HG03432 (cell line): ENCODE results near the gene CHST14.
"Not testable (repeated sequence)": the region's sequence is repeated elsewhere in the genome, so short reads cannot be mapped to it uniquely, and the experiment has no call there.

ENCODE experiments used
- ATAC-seq: cut with Tn5 transposase; IDR thresholded peaks from one replicate; pipeline ENCODE4 v1.9.1; 2021; ENCODE audit warnings: mild to moderate bottlenecking, moderate library complexity; ENCODE audit not compliant: unreplicated experiment

The CHST14 gene

DNA sequence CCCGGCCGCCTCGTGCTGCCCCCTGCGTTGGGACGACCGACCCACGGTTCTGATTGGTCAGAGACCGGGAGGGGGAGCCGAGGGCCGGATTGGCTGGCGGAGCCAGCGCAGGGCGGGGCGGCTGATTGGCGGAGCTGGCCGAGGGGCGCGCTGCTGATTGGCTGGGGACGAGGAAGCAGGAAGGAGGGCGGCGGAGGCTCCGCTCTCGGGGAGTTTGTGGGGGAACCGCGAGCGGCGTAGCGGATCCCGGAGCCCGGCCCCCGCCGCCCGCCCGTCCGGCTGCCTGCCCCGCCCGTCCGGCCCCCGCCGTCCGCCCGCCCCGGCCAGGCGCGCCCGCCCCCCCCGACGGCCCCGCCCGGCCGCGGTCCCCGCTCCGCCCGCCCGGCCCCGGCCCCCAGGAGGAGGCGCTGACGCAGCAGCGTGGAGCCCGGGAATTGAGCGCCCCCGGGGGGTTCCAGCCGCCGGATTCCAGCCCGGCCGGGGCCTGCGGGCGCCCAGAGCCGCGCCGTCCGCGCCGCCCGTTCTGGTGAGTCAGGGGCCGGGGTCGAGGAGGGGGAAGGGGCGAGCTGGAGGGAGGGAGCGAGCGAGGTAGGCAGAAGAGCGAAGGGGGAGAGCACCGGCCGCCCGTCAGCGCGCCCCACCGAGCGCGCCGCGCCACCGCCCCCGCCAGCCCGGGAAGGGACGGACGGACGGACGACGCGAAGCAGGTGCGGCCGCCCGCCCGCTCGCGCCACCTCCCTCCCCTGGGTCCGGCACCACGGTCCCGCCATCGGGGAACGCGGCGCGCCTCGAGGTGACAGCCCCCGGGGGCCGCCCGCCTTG is 29.8 kb upstream of the CHST14 start, which contains the start of gene BAHD1:
Gene BAHD1 (plus strand): TSS at position 211 of the 822 bp plus-strand sequence. CDS start 17,512 bp downstream, outside the sequence.
- ATAC-seq, result peak; percentile 88

GRCh38 chr15:40441565-40442531 is 28.9 kb upstream of the CHST14 start:
- ATAC-seq, result no peak

DNA sequence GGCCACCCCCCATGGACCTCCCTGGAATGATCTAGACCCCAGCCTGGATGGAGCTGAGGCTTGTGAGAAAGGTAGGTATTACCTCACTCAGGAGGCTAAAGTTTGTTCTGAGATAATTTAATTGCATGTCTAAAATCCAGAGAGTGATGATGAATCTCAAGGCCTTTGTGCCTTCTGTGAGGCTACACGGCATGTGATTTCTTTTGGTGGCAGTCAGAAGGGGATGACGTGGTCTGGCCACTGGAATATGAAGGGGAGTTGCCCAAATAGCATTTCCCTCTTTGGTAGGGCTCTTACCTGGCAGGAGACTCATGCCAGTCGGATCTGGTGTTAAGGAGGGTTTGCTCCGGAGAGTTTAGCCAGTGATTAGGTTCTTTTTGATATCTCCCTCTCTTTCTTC is 27.5 kb upstream of the CHST14 start:
- ATAC-seq, result no peak

- no peak for ATAC-seq
These were observed 26.9 kb upstream of the CHST14 start for GRCh38 chr15:40443846-40444245.

GRCh38 chr15:40444736-40445135 is 26.0 kb upstream of the CHST14 start:
- ATAC-seq, result no peak

DNA sequence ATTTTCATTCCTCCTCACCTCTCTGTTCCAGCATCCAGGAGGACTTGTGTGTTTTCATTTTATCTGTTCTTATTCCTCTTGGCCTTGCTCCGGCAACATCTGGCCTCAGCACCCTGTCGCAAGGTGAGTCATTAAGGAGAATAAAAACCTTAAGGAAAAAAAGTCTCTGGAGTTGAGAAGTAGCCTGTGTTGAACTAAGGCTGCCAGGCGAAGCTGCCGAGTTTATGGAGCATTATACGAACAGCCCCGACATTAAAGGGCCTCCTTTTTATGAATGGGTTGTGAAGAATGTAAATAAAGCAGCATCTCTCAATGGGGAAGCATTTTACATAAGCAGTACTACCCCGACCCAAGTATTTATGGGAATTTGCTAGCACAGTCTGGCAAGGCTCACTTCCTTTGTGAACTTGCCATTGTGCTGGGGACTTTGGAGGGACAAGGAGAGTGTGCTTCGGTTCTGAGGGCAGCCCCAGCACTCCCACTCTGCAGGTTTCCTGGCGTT is 25.3 kb upstream of the CHST14 start:
- ATAC-seq, result no peak

- no peak for ATAC-seq
These were observed 24.6 kb upstream of the CHST14 start for GRCh38 chr15:40446144-40446543.

GRCh38 chr15:40448354-40448753 is 22.4 kb upstream of the CHST14 start:
- ATAC-seq, result no peak

GRCh38 chr15:40449275-40449674 is 21.5 kb upstream of the CHST14 start:
- ATAC-seq, result no peak

- ATAC-seq, result no peak
These were observed 20.7 kb upstream of the CHST14 start for GRCh38 chr15:40450047-40450446.

DNA sequence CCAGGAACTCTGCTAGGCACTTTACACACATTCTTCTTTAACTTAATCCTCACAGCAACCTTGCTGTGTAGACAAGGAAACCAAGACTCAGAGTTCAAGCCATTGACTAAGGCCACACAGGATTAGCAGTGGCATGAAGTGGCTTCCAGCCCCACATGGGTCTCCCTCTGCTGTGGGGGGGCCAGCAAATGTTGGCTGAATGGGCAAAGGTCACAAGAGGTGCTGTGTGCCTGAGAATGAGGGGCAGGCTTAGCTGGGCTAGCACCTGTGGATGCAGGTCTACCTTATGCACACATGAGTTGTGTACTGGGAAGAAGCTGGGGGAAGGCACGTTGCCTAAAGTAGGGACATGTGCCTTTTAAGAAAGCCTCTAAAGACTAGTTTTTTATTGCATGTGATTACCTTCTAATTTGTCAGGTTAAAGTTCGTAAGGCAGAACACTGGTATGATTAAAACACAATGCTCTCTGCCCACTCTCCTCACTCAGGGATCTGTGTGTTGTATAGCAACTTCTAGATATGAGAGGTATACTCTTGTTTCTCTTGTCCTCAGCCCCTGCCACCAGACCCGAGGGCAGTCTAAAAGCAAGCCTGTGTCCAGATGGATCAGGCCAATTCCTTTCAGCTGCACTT is 19.1 kb upstream of the CHST14 start:
- no peak for ATAC-seq

GRCh38 chr15:40452296-40453090 is 18.3 kb upstream of the CHST14 start:
- ATAC-seq, result peak; percentile 58

DNA sequence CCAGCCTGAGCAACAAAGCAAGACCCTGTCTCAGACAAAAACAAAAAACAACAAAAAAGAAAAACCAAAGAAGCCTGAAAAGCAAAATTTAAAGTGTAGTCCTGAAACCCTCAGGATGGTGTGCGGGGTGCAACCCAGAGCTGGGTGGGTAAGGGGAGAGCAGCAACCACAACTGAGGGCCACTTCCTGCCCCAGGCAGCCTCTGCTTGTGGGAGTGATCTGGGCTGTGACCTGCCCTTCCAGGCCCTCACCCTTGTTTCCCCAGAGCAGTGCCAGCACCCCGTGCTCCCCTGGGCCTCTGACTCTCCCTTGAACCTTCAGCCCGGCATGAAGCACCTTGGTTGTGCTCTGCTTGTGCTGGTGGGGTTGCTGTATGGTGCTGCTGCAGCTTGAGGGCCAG is 16.8 kb upstream of the CHST14 start:
- ATAC-seq, result not testable (repeated sequence)

DNA sequence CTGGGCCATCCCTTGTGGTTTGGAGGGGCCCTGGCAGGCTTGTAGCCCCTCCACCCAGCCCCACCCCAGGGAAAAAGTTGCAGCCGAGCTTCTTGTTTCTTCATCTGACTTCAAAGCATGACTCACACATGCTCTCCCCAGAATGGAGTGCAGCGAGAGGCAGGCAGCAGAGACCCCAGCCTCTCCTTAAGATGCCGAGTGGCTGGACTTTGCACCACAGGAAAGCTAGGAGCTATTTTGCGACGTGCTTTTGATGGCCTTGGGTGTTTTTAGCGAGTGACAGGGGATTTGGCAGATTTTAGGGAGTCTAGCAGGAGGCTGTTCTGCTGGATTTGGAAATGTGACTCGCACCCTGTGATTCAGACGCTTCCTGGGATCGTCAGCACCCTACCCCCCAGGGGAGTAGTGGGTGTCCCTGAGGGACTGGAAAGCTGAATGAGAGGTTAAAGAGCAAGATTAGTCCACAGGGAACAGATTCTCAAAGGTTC is 15.8 kb upstream of the CHST14 start:
- ATAC-seq, result no peak

- no peak for ATAC-seq
These were observed 14.5 kb upstream of the CHST14 start for GRCh38 chr15:40456299-40456712.

GRCh38 chr15:40456738-40457137 is 14.0 kb upstream of the CHST14 start:
- ATAC-seq, result no peak

DNA sequence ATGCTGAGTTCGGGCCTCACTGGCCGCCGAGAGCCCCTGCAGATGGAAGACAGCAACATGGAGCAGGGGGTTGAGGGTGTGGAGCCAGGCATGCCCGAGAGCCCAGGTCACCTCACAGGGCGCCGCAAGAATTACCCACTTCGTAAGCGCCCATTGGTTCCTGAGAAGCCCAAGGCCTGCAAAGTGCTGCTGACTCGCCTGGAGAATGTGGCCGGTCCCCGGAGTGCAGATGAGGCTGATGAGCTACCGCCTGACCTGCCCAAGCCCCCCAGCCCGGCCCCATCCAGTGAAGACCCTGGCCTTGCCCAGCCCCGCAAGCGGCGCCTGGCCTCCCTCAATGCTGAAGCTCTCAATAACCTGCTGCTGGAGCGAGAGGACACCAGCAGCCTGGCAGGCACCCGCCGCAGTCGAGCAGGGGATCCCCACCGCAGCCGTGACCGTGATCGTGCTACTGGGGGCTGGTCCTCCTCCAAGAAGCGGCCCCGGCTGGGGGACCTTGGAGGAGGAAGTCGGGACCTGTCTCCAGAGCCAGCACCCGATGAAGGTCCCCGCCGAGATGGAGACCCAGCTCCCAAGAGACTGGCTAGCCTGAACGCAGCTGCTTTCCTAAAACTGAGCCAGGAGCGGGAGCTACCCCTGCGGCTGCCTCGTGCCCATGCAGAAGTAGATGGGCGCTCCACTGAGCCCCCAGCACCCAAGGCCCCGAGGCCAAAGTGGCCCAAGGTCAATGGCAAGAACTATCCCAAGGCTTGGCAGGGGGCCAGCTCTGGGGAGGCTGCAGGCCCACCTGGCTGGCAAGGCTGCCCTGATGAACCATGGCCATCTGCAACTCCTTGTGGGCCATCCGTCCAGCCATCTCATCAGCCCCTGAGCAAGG is 12.1 kb upstream of the CHST14 start:
- no peak for ATAC-seq

DNA sequence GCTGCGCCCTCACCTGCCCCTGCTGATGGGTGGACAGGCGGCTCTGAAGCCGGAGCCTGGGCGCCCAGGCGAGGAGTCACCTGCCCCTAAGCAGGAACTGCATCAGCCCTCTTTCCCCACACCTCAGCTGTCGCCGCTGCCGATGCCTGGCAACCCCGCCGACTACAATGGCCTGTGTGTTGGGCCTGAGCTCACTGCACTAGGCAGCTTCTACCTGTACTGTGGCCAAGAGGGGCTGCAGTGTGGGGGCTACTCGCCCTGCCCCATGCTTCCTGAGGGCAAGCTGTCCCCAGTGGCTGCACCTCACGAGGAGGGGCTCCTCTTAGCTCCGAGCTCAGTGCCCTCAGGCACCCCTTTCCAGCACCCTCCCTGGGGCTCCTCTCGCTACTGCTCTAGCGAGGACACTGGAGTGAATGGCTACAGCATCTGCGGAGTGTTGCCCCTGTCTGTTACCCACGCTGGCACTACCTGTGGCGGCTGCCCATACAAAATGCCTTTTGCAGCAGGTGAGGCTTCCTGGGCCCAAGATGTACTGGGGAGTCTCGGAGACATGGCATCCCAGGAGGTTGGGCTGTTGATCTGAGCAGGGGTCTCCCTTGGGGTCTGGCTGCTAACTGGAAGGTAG is 11.3 kb upstream of the CHST14 start:
- ATAC-seq, result no peak

DNA sequence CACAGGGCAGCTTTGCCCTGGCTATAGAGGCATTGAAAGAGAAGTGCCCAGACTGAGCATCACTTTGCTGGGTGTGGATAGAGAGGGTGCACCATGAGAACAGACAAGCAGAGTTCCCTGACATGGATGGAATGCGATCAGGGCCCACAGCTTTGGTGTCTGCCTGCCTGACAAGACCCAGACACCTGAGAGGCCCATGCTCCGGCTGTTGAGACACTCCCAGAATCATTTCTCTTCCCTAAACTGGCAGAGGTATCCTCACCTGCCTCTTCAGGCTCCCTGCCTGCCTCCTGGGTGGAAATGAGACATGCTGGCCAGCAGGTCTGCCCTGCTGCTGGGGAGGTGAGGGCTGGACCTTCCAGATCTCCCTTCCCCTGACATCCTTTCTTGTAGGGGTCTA is 10.4 kb upstream of the CHST14 start:
- ATAC-seq, result no peak
